ENCODE measurements around the gene MEF2A.

GRCh38 chr15:99749386-99749785, 183.6 kb downstream of the MEF2A start:
- TF ChIP-seq ATF2 (tag by site-specific recombination; IDR thresholded peaks at IDR 0.05; ENCODE audit: low read depth), result peak; percentile 69
- no peak for TF ChIP-seq REST (tag by site-specific recombination; IDR thresholded peaks at IDR 0.05)
- TF ChIP-seq ZNF580 (tag by site-specific recombination; IDR thresholded peaks at IDR 0.05), result no peak

All from HEK293 (cell line).